HFFc6 (cell line): ENCODE results near the gene TFPI. TPM values are rescaled to one million over a fixed set of nuclear protein-coding genes. Genes with fewer than 3 reads are reported as not detected.
A peak's percentile ranks its signal among the peaks of the same experiment; 100 is the strongest.

Experiments used
- DNase-seq: peaks from one replicate; pipeline ENCODE4 v3.0.0-alpha.2; 2018
- H3K27ac Mint-ChIP-seq: 2 replicates; pipeline ENCODE4 v1.8.0; 2020; ENCODE audit warnings: mild to moderate bottlenecking, mixed read lengths
- H3K27me3 Mint-ChIP-seq: 2 replicates; pipeline ENCODE4 v1.8.0; 2021; ENCODE audit warnings: mild to moderate bottlenecking, moderate library complexity, mixed read lengths; ENCODE audit not compliant: insufficient read depth
- H3K36me3 Mint-ChIP-seq: 2 replicates; pipeline ENCODE4 v1.8.0; 2021; ENCODE audit warnings: low read depth, mixed read lengths
- H3K4me1 Mint-ChIP-seq: 2 replicates; pipeline ENCODE4 v1.8.0; 2020; ENCODE audit warnings: low read depth, mixed read lengths
- H3K4me3 Mint-ChIP-seq: 2 replicates; pipeline ENCODE4 v1.8.0; 2020; ENCODE audit warnings: mild to moderate bottlenecking, moderate library complexity, mixed read lengths
- H3K9me3 Mint-ChIP-seq: 2 replicates; pipeline ENCODE4 v1.8.0; 2020; ENCODE audit warnings: mild to moderate bottlenecking, mixed read lengths
- total RNA-seq, 6 experiments: library from RNA; stranded (reverse); fragmentation: NEBNext Ultra II Directional; extraction: Animal tissue kit (Norgen Biotek cat#: 25700); gene quantifications; 2 replicates in 1 of 6; 3 replicates in 5 of 6; pipeline ENCODE4 v1.2.3, GENCODE V29; 2021
- TF ChIP-seq, protein P1 (sequence below): fragments of 200-600 bp; sonication (generic); IDR thresholded peaks from 2 replicates; pipeline ENCODE4 v1.5.0; 2021; ENCODE audit warnings: antibody characterized with exemption, mild to moderate bottlenecking

TFPI gene
- total RNA-seq, 6 experiments from 2014 or later, result 25.4 to 42.4 (median 34.7) TPM

DNA sequence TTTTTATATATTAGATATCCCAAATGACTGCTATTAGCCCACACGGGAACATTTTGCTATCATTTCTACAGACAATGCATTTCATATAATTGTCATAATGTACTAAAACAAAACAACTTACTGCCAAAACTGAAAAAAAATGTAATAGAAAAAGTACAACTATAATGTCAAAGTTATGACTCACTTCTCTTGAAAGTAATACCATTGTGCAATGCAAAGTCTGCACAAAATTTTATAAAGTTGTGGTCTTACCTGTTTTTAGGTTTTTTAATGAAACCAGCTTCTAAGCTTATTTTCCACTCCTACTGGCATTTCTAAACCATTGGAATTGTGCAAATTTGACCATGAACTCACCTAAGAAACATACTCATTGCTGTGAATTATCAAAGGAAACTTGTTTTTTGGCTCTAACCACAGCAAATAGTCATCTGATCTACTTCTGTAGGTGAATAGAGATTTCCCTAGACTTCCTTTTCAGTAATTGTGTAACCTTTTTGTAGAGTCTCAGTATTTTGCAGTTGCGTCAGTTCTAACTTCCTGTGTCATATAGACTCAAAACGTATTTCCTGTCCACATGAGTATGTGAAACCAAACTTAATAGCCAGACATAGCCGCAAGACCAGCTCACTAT lies 31.9 kb upstream of the TFPI start:
- H3K9me3 Mint-ChIP-seq, result no peaks in the 10 kb centered on the region
- no peak overlapping the region for H3K27ac Mint-ChIP-seq
- no peak overlapping the region for H3K4me3 Mint-ChIP-seq
- H3K36me3 Mint-ChIP-seq, result no peaks in the 10 kb centered on the region
- TF ChIP-seq, protein P1, sequence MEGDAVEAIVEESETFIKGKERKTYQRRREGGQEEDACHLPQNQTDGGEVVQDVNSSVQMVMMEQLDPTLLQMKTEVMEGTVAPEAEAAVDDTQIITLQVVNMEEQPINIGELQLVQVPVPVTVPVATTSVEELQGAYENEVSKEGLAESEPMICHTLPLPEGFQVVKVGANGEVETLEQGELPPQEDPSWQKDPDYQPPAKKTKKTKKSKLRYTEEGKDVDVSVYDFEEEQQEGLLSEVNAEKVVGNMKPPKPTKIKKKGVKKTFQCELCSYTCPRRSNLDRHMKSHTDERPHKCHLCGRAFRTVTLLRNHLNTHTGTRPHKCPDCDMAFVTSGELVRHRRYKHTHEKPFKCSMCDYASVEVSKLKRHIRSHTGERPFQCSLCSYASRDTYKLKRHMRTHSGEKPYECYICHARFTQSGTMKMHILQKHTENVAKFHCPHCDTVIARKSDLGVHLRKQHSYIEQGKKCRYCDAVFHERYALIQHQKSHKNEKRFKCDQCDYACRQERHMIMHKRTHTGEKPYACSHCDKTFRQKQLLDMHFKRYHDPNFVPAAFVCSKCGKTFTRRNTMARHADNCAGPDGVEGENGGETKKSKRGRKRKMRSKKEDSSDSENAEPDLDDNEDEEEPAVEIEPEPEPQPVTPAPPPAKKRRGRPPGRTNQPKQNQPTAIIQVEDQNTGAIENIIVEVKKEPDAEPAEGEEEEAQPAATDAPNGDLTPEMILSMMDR, result no peak
- DNase-seq, result no peak
- no peaks in the 10 kb centered on the region for H3K27me3 Mint-ChIP-seq
- peaks cover 16% of the 10 kb centered on the region for H3K4me1 Mint-ChIP-seq

DNA sequence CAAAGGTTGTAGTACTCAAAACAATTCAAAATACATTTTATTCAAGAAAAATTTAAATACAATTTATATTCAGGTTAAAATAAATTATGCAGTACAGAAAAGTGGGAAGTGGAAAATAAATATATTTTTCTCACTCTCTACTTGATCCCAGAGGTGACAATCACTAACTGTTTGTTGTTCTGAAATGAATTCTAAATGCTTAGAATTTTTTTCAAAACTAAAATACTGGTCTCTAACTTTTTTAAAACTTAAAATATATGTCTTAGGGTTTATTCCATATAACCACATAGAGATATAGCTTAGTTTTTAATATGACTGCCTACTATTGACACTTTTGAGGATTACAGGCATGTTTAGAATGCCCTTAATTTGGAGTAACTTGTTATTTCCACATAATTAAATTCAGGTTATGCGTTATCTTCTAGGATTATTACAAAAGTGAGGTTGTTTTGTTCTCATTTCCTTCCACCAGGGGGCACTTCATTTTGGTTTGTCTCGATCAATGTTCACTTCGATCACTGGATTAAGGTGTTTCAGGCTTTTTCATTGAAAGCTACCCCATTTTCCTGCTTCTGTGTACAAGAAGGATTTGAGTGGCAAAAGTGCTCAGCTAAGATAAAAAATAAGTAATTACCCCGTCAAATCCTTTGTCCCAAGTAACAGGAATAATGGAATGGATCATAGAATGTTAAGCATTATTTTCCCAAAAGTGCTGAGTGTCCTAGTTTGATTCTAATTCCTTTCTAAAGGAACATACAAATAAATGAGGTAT lies 27.1 kb upstream of the TFPI start:
- Mint-ChIP-seq H3K27me3 (no peaks in the 10 kb centered on the region), H3K36me3 (no peaks in the 10 kb centered on the region), H3K4me1 (peaks cover 29% of the 10 kb centered on the region), H3K4me3 (peak overlapping the region; percentile 77), H3K9me3 (no peaks in the 10 kb centered on the region), H3K27ac (peak overlapping the region; percentile 24; the same call in 1 of the 2 replicates)
- TF ChIP-seq, protein P1, result peak; percentile 90
- peak; percentile 36 for DNase-seq

DNA sequence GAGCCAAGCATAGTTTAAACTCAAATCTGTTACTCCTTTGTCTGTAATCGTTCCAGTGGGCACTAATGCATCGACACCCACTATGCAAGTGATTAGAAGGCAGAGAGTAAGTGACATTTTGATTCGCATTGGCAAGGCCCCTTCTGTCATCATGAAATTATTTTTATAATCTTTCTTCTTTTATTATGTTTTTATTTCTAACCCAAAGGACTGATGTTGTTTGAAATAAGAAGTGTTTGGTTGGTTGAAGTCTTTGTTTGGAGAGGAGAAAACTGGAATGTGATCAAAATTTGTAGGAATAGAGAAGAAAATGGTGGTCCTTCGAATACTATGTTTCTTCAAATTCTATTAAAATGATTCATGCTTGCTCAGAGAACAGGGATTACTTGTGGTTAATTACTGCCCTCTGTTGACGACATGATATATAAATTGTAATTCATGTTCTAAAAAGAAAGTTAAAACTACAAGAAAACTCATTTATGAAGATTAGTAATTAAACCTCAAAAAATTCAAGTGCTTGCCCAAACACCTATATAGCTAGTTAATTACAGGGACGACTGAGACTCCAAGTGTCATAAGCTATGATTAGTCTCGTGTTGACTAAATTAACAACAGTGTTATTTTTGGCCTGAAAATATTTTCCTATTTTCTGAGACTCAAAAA lies 26.4 kb upstream of the TFPI start:
- Mint-ChIP-seq H3K4me3 (peak overlapping the region; percentile 71), H3K27me3 (no peaks in the 10 kb centered on the region), H3K27ac (peak overlapping the region; percentile 59), H3K36me3 (no peaks in the 10 kb centered on the region), H3K4me1 (peaks cover 28% of the 10 kb centered on the region), H3K9me3 (no peaks in the 10 kb centered on the region)
- DNase-seq, result peak; percentile 77
- TF ChIP-seq, protein P1, result peak; percentile 71

DNA sequence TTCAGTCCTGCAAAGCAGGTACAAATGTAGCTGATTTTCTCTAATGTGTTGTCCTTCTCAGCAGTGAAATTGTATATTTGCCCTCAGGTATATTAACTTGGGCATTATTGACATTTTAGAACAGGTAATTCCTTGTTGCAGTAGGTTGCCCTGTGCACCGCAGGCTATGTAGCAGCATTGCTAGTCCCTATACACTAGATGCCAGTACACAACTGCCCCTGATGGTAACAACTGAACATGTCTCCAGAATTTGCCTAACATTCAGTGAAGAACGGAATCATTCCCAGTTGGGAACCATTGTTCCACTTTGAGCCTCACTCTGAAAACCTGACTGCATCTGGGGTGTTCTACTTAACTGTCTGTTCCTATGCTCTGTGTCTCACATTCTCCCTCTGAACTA lies 23.1 kb upstream of the TFPI start:
- Mint-ChIP-seq H3K27ac (no peak overlapping the region), H3K4me3 (no peak overlapping the region), H3K36me3 (peaks cover 7% of the 10 kb centered on the region), H3K9me3 (peaks cover 8% of the 10 kb centered on the region), H3K4me1 (peaks cover 42% of the 10 kb centered on the region), H3K27me3 (no peaks in the 10 kb centered on the region)
- no peak for DNase-seq
- TF ChIP-seq, protein P1, result no peak

DNA sequence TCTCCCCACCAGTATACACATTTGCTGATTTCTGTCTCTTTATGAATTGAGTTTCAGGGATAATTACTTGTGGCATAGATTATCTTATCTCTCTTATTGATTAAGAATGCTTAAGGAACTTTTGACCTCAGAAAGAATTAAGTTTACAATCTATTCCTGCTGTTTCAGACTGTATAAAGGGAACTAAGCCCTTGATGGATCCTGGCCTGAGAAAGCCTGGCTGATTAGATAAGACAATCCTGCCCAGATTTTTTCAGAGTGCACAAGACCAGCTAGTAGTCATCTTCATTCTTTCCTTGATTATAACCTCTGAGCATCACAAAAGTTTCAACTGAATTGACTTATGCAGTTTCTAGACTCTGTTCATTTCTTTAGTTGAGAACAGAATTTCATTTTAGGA lies 22.7 kb upstream of the TFPI start:
- H3K27ac Mint-ChIP-seq, result no peak overlapping the region
- DNase-seq, result no peak

More for the DNA sequence above, 22.7 kb upstream of the TFPI start:
- TF ChIP-seq, protein P1, result no peak
- Mint-ChIP-seq H3K9me3 (peaks cover 12% of the 10 kb centered on the region), H3K4me3 (no peak overlapping the region), H3K36me3 (peaks cover 10% of the 10 kb centered on the region), H3K27me3 (no peaks in the 10 kb centered on the region), H3K4me1 (peaks cover 44% of the 10 kb centered on the region)
